GM18498 (cell line): ENCODE measurements around the gene KRTAP22-2.

Experiments used
- ATAC-seq: cut with Tn5 transposase; IDR thresholded peaks from one replicate; pipeline ENCODE4 v1.9.1; 2021; ENCODE audit warnings: mild to moderate bottlenecking, moderate library complexity; ENCODE audit not compliant: unreplicated experiment

KRTAP22-2 gene

GRCh38 chr21:30563630-30564029 is 26.6 kb downstream of the KRTAP22-2 start:
- no peak for ATAC-seq

DNA sequence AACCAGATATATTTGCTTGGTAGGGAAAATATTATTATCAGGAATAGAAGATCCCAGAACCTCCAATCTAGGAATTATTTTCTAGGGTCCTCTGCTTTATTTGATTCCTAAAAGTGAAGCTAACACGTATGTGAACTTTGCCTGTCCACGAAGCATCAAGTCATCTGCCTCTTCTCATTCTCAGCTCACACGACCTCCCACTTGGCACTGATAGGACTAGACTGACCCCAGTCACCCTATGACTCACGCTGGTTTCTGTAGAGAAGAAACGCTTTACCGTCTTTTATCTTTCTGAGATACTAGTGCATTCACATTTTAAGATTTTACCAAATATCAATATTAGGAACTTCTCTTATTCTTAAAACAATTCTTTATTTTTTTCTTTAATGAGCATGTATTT is 27.1 kb downstream of the KRTAP22-2 start:
- no peak for ATAC-seq

- ATAC-seq = no peak
Observed at GRCh38 chr21:30561957-30562356, 28.2 kb downstream of the KRTAP22-2 start.

GRCh38 chr21:30561264-30561895 is 28.8 kb downstream of the KRTAP22-2 start, which contains the start of gene KRTAP19-7:
KRTAP19-7 (minus strand) TSS chr21:30561314; CDS start chr21:30561289, 25 bp downstream.
- no peak for ATAC-seq

DNA sequence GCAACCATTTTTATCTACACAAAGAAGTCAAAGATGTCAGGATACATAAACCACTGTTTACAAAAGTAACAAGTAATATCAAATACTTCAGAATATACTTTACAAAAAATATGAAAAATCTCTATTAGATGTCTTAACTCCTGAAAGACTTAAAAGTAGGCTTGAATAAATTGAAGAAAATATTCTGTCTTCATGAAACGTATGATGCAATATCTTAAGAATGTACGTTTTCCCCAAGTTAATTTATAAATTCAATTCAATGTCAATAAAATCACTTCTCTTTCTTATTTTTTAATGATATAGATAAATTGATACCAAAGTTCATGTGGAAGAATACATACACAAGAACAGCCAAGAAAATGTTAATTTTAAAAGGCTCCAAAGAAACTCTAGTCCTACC is 35.1 kb downstream of the KRTAP22-2 start:
- no peak for ATAC-seq

- no peak for ATAC-seq
Observed at GRCh38 chr21:30552782-30553181, 37.4 kb downstream of the KRTAP22-2 start.

DNA sequence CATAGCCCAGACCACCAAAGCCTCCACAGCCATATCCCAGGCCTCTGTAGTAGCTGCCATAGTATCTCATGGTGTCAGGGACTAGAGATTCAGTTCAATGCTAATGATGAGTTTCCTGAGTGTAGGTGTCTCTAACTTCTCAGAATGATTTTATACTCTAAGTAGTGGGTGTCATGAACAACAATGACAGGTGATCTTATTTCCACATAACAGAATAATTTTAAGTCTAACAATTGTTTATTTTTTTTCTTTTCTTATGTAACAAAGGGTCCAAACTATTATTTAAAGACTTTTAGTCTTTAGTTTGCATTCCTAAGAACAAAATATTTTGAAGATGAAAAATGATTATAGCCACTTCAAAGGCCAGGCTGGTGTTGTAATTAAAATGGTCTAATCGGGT is 48.4 kb downstream of the KRTAP22-2 start, which contains the start of gene KRTAP19-6:
KRTAP19-6 (minus strand) TSS at position 101 of the 400 bp plus-strand sequence; CDS start at position 70, 31 bp downstream.
- no peak for ATAC-seq
